Fibroblast of the aortic adventitia (primary cell): ENCODE data around the gene CNIH4. TPM values are rescaled to one million over a fixed set of nuclear protein-coding genes. Genes with fewer than 3 reads are reported as not detected.

ENCODE experiments used
- DNase-seq: peaks from one replicate; pipeline ENCODE4 v3.0.0-alpha.2; 2010; ENCODE audit warnings: low read depth
- H3K4me3 ChIP-seq: 2 replicates; pipeline ENCODE4 v1.5.1; 2011; ENCODE audit warnings: low read depth, mild to moderate bottlenecking, control low read depth, low read length, moderate library complexity
- total RNA-seq: library from RNA; depleted of rRNA; stranded (reverse); fragments of >200 nt; gene quantifications from 2 replicates; pipeline ENCODE4 v1.2.3, GENCODE V29; 2012; ENCODE audit warnings: low replicate concordance
- TF ChIP-seq, protein P1 (sequence below): IDR thresholded peaks from 2 replicates; pipeline ENCODE4 v1.5.1; 2011; ENCODE audit warnings: mild to moderate bottlenecking, low read length, control low read depth, inconsistent platforms; ENCODE audit not compliant: insufficient read depth

CNIH4 gene
- total RNA-seq, 1 donor, result 86.5 TPM

DNA sequence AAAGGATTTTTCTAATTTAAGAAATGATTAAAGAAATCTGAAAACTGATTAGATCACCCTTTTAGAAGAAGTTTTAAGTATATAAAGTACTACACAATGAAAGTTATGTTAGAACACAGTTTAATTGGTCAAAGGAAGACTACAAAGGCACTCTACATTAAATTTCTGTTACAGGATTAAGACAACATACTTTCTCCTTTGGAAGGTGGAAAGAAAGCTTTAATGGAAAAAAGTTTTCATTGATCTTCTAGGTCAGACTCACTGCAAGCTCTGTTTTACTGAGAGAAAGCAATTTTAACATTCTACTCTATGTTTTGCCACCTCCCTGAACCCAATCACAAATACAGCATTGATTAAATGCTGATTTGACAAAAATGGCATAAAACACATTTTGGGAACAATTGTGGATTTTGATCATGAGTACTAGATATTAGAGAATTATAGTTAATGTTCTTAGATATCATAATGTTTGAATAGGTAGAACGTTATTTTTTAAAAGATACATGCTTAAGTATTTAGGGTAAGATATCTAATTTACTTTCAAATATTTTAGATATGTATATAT, 45.9 kb downstream of the CNIH4 start:
- TF ChIP-seq, protein P1, sequence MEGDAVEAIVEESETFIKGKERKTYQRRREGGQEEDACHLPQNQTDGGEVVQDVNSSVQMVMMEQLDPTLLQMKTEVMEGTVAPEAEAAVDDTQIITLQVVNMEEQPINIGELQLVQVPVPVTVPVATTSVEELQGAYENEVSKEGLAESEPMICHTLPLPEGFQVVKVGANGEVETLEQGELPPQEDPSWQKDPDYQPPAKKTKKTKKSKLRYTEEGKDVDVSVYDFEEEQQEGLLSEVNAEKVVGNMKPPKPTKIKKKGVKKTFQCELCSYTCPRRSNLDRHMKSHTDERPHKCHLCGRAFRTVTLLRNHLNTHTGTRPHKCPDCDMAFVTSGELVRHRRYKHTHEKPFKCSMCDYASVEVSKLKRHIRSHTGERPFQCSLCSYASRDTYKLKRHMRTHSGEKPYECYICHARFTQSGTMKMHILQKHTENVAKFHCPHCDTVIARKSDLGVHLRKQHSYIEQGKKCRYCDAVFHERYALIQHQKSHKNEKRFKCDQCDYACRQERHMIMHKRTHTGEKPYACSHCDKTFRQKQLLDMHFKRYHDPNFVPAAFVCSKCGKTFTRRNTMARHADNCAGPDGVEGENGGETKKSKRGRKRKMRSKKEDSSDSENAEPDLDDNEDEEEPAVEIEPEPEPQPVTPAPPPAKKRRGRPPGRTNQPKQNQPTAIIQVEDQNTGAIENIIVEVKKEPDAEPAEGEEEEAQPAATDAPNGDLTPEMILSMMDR, result no peak
- H3K4me3 ChIP-seq, result no peak overlapping the region
- no peak for DNase-seq

DNA sequence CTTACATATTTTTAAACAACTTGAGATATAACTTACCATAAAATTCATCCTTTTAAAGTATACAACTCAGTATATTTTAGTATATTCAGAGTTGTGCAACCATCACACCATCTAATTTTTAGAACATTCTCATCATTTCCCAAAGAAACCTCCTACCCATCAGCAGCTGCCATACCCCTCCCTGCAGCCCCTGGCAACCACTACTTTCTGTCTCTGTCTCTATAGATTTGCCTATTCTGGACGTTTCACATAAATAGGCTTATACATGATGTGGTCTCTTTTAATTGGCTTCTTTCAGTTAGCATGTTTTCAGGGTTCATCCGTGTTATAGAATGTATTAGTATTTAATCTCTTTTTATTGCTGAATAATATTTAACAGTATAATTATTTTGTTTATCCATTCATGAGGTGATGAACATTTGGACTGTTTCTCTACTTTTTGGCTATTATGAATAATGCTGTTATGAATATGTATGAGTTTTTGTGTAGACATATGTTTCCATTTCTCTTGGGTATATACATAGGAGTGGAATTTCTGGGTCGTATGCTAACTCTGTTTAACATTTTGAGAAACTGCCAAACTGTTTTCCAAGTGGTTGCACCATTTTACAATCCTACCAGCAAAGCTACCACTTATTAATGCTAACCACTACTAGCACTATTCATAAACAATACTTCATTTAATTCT, 48.4 kb downstream of the CNIH4 start:
- TF ChIP-seq, protein P1, result no peak
- H3K4me3 ChIP-seq, result no peak overlapping the region
- DNase-seq, result no peak

DNA sequence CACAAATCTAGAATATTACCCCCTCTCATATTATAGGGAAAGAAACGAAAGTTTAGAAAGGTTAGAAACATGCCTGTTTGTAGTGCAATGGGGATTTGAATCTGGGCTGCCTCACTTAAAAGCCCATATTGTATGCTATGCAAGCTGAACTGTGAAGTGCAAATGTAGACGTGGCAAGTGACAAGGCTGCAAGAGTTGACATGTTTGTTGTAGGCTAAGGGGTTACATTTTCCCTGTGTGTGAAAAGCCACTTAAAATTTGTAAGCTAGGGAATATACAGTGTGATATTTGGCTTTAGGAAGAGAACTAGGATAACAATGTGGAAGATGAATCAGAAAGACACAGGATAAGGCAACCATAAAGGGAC, 48.9 kb downstream of the CNIH4 start:
- H3K4me3 ChIP-seq, result no peak overlapping the region
- TF ChIP-seq, protein P1, result no peak
- no peak for DNase-seq

DNA sequence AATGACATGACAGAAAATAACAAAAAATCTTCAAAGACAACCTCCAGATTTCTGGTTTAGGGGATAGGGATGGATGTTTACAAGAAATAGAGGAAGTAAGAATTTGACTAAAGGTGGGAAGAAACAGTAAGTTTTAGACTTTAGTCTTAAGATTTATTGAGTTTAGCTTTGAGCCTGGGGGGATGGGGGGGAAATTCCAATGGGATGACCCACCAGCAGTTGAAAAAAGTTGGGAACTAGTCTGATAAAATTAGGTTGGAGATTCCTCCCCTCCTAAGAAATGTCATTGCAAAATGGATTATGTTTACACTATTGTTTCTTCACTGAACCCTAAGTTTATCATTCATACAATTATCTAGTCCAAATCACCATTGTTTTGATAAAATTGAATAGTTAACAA, 49.5 kb downstream of the CNIH4 start:
- DNase-seq, result peak; percentile 22
- TF ChIP-seq, protein P1, result no peak
- H3K4me3 ChIP-seq, result no peak overlapping the region

DNA sequence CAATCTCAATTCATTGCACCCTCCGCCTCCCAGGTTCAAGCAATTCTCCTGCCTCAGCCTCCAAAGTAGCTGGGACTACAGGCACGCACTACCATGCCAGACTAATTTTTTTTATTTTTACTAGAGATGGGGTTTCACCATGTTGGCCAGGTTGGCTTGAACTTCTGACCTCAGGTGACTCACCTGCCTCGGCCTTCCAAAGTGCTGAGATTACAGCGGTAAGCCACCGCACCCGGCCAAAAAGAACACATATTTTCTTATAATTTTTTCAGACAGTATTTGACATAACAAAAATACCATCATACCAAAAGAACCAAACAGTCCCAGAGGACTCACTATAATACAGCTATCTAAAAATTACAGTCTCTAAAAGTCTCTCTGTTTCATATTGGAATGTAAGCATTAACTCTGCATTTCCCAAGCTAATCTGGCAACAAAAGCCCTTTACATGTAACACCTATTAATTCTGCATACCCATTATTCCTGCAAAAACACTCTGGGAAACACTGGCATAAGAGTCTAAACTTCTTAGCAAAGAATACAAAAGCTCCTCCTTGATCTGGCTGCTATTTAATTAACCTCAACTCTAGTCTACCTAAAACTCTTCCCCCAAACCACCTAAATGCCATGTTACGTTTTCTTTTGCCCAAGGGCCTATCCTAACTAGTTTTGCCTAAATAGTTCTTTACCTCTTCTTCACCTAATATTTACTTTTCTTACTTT, 51.1 kb downstream of the CNIH4 start:
- TF ChIP-seq, protein P1, result no peak
- H3K4me3 ChIP-seq, result no peak overlapping the region
- DNase-seq, result no peak

DNA sequence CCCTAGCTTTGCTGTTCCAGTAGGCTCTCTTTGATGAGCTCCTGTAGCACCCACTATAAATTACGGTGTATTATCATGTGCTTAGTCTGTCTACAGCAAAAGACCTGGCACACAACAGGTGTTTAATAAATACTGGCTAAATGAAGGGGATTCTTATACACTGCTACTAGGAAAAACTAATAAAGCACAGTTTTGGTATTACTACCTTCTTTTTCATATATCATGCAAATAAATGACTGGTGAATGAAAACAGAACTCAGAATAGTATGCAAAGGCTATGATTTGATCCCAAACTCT, 51.6 kb downstream of the CNIH4 start:
- TF ChIP-seq, protein P1, result no peak
- no peak overlapping the region for H3K4me3 ChIP-seq
- DNase-seq, result no peak
